Activated gamma-delta T cell treated with anti-CD3 and anti-CD28 coated beads, Interleukin-2, amount 50 U/mL, for 16 hours (primary cell): Measurements from ENCODE around the gene BIK.
"Not testable (repeated sequence)": the region's sequence is repeated elsewhere in the genome, so short reads cannot be mapped to it uniquely, and the experiment has no call there.

Experiments
- DNase-seq: peaks from one replicate; pipeline ENCODE4 v3.0.0-alpha.2; 2020; ENCODE audit warnings: low read depth

The BIK gene

DNA sequence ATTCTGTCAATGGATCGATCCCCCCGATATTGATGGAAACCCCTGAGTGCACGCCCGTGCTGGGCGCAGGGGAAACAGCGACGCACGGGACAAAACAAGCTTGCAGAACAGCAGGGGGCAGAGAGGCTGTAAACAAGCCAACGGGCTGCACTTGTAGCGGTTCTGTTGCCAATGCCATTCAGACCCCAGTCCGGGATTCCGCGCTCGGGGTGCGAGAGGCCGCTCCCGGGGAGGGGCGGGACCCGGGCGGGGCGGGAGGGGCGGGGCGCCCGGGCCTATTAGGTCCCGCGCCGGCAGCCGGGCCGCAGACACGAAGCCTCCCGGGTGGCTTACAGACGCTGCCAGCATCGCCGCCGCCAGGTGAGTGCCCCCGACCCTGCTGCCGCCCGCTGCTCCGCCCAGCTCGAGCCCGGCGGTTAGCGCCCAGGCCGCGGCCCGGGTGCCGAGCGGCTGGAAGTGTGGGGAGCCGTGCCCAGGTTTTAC lies at the start of gene BIK:
Gene BIK, plus strand, starts transcription at position 307 of the 483 bp plus-strand sequence. CDS start 13,273 bp downstream, outside the sequence.
- peak; percentile 20 for DNase-seq

DNA sequence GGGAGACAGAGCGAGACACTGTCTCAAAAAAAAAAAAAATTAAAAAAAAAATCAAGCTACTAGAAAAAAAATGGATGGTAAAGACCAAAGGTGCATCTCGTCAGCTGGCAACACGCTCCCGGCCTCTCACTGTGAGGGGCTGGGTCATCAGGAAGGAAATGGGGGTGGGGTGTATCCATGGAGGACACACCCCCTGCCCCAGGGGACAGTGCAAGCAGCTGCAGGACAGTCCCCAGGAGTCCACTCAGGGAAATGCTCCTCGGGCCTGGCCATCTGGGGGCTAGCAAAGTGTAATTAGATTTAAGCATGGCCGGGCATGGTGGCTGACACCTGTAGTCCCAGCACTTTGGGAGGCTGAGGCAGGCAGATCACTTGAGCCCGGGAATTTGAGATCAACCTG lies 44.4 kb upstream of the BIK start:
- DNase-seq, result no peak

DNA sequence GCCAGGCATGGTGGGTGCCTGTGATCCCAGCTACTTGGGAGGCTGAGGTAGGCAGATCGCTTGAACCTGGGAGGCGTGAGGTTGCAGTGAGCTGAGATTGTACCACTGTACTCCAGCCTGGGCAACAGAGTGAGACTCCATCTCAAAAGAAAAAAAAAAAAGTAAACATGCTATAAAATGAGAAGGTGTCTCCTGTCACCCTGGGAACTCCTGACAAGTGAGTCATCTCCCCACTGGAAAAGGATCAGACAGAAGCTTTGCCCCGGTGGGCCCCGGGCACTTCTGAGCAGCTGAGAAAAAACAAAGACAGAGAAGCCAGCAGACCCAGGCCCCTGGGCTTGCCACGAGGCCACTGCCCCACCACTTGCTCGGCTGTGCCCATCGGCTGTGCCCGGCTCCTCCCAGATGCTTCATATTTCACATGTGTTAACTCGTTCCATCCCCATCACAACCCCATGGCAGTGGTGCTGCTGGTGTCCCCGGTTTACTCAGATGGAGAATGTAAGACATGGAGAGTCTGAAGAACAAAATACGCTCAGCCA lies 43.6 kb upstream of the BIK start:
- no peak for DNase-seq

- DNase-seq, result no peak
Measured at GRCh38 chr22:43077121-43077877, 33.3 kb upstream of the BIK start.

DNA sequence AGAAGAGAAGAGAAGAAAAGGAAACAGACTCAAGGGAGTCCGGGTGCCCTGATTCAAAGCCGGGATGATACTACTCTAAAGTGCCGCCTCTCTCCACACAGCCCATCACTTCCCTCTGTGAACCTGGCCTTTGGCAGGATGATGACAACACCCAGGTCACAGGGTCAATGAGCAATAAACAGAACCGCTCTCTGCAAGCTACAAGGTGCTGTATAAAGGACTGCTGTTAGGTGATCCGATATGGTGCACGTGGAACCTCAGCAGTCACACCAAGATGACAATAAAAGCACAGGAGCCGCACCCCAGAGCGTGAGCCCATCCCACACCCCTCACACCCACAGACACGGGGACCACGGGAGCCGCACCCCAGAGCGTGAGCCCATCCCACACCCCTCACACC lies 32.0 kb upstream of the BIK start:
- DNase-seq, result no peak

- no peak for DNase-seq
Measured at GRCh38 chr22:43079742-43080141, 30.8 kb upstream of the BIK start.

DNA sequence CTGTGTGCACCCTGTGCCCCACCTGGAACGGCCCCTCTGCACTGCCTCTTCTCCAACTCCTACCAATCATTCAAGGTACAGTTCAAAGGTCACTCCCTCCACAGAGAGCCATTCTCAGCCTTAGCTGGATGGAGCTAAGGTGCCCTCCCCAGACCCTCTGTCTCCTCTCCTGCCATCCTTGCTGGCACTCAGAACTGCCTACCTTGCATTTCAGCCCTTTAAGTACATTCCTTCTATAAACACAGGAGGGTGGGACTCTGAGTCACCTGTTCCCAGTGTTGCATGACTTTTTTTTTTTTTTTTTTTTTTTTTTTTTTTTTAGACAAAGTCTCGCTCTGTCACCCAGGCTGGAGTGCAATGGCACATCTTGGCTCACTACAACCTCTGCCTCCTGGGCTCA lies 29.9 kb upstream of the BIK start:
- DNase-seq, result no peak

GRCh38 chr22:43081968-43082367 lies 28.6 kb upstream of the BIK start:
- DNase-seq, result no peak

DNA sequence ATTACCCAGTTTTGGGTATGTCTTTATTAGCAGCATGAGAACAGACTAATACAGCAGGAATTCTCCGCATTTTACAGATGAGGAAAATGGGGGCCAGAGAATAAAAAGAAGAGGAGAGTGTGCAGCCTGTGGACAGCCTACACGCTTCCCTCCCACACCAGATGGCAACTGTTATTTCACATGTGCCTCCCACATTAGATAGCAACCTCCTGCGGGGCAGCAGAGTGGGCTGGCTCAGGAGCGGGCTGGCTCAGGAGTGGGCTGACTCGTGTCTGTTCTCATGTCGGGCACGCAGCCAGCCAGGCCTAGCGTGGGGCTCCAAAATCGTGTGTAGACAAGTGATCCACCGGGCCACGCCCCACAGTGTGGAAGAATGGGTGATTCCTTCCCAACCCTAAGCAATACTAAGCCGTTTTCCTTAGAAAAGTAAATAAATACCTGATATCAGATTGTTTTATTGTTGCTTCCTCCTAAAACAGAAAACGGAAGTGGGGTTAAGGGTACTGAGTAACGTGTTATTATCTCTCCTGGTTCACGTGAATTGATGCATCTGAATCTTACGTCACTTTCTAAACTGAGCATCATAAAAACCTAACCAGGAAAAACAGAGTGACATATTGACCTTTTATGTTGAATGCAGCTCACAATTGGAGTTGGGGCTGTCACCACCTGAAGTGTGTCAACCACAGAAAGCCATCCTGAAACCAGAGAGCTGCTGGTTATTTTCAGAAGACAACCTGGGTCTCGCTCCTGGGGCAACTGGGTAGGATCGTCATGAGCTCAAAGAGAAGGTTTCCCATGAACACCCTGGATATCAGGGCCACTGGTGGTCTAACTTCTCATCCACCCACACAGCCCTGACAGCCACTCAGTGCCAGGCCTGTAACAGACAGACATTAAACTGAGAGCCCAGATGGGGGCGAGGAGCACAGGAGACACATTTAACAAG lies 24.6 kb upstream of the BIK start:
- DNase-seq, result no peak

GRCh38 chr22:43088627-43088983 lies 21.9 kb upstream of the BIK start:
- DNase-seq, result no peak

DNA sequence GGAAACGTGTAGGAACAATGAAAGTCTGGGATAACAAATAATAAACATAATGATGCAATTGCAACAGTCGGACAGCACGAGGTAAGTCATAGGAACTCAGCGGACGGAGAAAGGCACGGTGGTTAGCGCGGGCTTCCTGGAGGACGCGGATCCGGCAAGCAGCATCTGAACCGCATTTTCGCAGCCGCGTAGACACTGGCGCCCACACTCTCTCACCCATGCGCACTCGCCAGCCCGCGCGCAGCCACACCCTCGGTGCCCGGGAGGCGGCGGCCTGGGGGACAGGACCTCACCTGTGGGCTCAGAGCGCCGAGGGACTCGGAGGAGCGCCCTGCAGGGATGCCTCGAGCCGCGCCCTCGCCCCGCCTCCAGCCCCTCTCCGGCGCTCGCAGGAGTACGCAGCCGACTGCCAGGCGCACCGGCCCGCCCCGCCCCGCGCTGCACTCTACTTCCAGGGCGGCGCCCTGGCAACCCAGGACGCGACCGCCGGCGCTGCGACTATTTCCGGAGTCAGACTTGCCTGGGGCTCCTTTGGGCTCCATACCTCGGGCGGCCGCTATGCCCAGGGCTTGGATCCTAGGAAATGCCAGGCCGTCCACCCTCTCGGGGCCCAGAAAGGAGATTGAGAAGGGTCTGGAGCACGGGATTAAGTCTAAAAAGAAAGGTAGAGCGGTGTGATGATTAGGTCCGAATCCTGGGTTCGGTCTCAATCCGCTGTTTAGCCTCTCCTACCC lies 21.4 kb upstream of the BIK start, which contains the start of gene TTLL1:
Gene TTLL1, minus strand, starts transcription at position 408 of the 734 bp plus-strand sequence. CDS start 13,805 bp downstream, outside the sequence.
- DNase-seq, result peak; percentile 80

DNA sequence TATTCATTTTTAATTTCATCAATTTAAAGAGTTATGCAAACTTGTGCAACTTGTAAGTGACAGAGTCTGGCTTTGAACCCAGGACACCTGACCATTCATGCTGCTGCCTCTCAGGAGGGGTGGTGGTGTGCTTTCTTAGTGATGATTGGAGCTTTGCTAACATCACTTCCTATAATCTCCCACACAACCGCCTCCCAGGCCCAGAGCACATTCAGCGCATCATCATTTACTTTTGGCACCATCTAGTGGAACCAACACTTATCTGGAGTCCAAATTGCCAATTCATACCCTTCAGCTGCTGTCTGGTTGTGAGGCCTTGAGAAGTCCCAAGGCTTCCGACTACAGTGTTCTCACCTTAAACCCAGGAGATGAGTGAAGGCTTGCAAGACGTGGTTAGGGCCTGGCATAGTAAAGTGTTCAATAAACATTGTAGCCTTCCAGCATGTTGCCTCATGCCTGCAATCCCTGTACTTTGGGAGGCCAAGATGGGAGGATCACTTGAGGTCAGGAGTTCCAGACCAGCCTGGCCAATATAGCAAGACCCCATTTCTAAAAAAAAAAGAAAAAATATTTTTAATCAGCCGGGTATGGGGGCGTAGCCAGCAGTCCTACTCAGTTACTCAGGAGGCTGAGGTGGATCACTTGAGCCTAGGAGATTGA lies 20.3 kb upstream of the BIK start:
- no peak for DNase-seq

GRCh38 chr22:43092085-43092484 lies 18.5 kb upstream of the BIK start:
- DNase-seq, result no peak

- DNase-seq, result no peak
Measured at GRCh38 chr22:43094085-43094484, 16.5 kb upstream of the BIK start.

GRCh38 chr22:43094551-43094950 lies 16.0 kb upstream of the BIK start:
- DNase-seq, result no peak

GRCh38 chr22:43096420-43096819 lies 14.1 kb upstream of the BIK start:
- no peak for DNase-seq

GRCh38 chr22:43098356-43098755 lies 12.2 kb upstream of the BIK start:
- DNase-seq, result no peak

DNA sequence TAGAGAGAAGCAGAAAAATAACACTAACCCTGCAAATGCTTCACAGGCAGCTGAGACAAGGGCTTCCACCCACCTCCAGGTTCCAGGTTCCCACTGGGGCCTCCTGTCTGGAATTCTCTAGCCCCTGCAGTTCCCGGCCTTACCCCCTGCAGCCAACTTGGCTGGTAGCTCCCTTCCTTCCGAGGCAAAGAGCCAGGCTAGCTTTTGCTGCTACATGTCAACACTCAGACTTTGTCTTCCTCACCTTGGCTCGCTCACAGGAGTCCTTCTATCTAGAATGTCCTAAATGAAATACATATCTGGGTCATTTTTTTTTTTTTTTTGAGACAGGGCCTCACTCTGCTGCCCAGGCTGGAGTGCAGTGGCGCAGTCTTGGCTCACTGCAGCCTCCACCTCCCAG lies 11.5 kb upstream of the BIK start:
- DNase-seq, result no peak

DNA sequence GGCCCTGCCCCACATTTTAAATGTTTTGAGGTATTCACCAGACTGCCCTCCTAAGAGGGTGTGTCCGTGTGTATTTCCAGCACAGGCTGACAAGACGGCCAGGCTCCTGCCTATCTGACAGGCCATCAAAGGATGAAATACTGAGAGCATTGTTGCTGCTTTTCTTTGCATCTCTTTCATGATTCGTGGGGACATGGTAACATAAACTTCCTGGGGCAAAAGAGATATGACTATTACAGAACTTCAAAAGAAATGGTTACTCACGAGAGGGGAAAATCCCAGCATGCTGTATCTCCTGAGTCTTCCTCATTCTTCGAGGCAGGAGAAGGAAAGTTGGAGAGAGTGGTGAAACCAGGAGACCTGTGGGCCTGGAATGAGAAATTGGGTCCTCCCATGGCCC lies 10.3 kb upstream of the BIK start:
- no peak for DNase-seq

DNA sequence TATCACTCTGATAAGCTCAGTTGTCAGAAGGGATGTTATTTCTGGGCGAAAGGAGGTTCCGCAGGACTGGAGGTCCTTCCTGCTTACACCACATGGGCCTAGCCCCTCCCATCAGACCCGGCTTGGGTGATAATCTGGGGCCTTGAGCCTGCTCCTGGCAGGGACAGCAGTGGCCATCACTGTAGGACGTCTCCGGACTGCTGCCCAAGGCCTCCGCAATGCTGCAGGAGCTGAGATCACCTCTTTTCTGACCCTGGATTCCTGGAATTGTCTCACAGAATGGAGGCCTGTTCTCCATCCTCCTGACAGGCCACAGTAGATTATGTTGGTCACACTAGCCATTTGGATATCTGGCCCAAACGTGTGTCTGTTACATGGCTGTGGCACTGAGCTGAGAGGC lies 9.2 kb upstream of the BIK start:
- no peak for DNase-seq

GRCh38 chr22:43104056-43104625 lies 6.4 kb upstream of the BIK start:
- DNase-seq, result not testable (repeated sequence)
